Superior temporal gyrus (tissue), 1 donor: Measurements from ENCODE around the gene UBA3.

Experiments
- DNase-seq: peaks from one replicate; pipeline ENCODE4 v3.0.0-alpha.2; 2016; ENCODE audit errors: extremely low spot score

Gene UBA3

DNA sequence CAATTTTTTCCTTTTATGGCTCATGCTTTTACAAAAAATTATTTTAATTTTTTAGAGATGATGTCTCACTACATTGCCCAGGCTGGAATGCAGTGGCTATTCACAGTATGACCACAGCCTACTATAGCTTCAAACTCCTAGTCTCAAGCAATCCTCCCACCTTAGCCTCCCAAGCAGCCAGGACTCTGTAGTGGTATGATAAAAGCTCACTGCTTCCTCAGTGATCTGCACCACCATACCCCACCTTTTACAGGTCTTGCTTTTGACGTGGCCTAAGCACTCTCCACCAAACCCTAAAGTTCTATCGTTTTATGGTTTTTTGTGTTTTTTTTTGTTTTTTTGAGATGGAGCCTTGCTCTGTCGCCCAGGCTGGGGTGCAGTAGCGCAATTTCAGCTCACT lies 14.0 kb downstream of the UBA3 start:
- DNase-seq = no peak

DNA sequence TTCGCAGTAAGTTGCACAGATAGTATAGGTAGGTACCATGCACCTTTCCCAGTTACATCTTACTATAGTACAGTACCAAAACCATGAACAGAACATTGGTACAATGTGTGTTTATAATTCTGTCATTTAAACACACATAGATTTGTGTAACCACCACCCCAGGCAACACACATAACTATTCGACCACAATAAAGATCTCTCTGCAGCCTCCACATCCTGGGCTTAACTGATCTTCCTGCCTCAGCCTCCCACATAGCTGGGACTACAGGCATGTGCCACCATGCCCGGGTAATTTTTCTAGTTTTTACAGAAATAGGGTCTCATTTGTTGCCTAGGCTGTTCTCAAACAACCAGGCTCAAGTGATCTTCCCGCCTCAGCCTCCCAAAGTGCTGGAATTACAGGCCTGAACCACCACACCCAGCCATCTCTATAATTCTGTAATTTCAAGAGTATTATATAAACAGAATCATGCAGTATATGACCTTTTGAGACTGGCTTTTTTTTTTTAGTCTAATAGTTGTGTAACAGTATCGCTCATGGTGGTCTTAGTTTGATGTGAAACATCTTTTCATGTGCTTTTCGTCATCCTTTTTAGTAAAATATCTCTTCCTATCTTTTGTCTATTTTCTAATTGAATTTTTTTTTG lies 14.7 kb downstream of the UBA3 start:
- DNase-seq = no peak

DNA sequence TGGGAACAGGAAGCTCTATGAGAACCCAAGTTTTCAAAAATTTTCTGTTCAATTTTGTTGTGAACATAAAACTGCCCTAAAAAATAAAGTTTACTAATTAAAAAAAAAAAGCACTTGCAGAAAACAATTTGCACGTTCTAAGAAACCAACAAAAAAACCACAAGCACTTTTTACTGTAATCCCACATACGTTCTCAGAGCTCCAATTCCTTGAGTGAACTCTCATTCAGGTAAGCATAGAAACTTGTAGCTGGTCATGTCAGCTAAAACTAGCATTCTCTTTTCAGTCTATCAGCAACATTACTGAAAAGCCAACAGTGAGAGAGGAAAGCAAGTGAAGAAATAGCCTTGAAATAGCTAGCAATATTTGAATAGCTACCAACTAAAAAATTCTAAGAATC lies 16.5 kb downstream of the UBA3 start:
- no peak for DNase-seq

DNA sequence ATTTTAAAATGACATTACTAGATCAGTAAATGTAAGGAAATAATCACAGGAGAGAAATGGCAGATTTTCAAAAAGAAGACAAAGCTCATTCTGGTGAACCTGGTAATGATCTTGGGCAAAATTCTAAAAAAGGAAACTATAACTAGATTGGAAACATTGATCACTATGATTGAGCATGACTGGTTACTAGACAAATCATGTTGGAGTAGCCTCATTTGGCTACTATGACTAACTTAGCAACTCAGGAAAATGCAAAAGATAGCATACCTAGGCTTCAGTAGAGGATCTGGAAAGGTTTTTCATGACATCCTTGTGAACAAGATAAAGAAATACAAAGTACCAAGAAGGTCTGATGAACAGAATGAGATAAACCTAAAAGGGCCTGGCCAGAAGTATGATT lies 20.5 kb downstream of the UBA3 start:
- no peak for DNase-seq

DNA sequence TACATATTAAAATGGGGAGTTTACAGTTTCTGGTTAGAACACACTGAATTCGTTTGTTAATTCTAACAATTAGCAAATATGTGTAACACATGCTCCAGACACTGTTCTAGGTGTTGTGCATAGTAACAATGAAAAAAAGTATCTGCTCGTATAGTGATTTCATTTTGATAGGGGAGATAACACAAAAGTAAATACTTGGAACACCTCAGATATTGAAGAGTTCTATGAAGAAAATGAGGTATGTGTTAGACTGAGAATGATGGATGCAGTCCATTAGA lies 21.3 kb downstream of the UBA3 start:
- no peak for DNase-seq

DNA sequence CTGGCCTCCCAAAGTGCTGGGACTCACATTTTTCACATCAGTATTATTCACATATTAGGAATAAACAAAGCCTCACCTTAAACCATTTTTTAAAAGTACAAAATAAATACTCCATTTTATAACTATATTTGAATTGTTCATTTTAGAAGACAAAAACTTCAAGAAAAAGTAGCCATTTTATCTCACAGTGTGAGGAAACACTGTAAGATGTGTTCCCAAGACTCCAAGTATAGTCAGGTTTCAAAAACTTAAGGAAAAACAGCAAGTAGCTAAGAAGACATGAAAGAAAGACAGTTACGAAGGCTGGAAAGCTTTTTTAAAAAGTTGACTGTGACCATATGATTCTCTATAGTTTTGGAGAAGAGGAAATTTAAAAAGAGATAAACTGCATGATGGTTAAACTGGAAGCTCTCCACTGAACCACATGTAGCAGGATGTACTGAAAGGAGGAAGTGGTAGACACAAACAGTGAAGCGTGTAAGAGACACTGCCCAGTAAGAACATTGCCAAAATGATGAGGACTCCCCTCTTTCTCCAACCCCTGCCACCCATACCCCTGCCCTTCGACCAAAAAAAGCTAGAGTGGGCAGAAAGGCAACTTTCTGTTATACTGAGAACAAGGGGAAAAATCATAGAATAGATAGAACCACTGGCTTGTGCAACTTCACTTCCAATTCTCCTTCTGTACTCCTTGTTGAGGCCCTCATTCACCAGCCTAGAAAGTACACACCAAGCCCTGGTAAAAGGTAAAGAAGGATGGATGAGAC lies 21.8 kb downstream of the UBA3 start:
- DNase-seq = no peak

DNA sequence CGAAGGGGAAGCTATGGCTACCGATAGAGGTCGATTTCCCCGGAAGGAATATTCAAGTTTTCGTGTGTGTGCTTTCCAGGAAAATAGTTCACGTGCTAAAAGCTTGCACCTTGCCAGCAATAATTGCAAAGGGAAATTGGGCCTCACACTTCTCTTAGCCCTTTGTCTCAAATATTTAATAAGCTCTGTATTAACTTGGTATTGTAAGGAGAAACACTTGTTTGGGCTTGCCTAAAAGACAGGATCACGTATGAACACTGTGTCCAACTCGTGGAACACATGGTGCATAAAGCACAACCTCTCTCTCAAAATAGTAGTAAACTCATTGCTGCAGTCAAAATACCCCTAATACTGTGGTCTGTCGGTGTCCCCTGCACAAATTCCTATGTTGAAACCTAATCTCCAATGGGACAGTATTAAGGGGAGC lies 27.7 kb downstream of the UBA3 start:
- DNase-seq = no peak

DNA sequence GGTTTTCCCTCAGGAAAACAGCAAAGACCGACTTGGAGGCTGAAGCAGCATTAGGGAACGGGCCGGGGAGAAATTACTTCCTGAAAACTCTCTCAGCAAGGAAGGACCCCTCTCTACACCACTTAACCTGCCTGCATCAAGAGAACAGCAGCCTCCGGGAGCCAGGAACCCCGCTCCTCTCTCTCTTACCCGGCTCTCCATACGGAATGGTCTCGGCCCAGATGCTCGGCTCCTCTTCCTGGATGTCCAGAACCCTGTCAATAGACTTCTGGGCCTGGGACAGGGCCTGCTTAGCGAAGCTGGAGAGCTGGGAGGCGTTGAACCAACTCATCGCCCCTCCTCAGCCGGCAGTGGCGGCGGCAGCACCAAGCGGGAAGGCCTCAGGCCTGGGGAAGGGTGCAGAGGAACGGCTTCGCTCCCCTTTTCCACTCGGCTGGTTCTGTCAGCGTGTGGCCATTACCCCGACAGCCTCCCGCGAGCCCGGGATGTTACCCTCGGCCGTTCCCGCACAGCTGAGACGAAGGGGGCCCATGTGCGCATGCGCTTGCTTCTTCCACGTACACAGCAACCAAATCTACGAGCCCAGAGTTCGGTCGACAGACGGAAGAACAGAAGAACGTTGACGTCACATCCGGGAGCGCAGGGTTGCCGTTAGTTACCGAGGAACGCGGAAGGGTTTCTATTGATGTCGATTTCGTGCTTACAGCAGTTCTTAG lies 28.3 kb downstream of the UBA3 start, which contains the start of gene TMF1:
TMF1 (minus strand) TSS at position 578 of the 716 bp plus-strand sequence; CDS start at position 331, 247 bp downstream.
- DNase-seq = peak; percentile 99

DNA sequence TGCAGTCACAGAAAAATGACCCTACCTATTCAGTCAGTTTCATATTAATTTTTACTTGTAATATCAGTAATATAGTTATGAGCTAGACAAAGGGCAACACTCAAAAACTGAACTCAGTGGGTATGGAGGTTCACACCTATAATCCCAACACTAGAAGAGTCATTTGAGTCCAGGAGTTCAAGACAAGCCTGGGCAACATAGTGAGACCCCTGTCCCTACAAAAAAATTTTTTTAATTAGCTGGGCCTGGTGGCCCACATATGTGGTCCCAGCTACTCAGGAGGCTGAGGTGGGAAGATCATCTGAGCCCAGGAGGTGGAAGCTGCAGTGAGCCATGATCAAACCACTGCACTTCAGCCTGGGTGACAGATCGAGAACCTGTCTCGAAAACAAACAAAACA lies 31.2 kb downstream of the UBA3 start:
- no peak for DNase-seq

DNA sequence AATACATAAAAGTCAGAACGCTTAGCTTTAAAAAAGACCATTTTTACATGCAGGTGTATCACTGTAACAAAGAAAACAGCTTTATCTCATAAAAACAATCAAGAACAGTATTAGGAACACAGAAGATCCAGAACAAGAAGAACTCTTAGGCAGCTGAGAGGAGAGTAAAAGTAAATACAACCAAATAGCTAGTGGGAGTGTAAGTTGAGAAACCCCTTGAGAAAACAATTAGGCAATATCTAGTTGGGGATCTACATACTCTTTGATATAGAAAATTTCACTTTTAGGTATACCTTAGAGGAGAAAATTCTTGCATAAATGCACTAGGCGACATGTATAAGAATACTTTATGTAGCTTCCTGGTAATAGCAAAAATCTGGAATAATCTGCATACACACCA lies 35.6 kb downstream of the UBA3 start:
- no peak for DNase-seq

DNA sequence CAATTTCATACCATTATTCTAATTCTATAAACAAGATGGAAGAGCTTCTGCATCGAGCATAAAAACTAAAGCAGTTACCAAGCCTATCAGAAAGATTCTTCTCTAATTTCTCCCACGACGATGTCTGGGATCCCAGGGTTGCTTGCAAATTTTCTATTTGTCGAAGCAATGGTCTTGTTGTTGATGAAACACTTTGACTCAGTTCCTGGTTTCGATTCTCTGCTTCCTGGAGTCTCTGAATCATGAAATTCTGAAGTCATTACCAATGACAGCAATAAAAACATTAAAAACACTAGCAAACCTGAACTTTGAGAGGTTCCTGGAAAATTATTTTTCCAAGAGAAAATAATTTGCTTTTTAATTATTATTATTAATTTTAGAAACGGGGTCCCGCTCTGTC lies 46.7 kb downstream of the UBA3 start:
- no peak for DNase-seq

DNA sequence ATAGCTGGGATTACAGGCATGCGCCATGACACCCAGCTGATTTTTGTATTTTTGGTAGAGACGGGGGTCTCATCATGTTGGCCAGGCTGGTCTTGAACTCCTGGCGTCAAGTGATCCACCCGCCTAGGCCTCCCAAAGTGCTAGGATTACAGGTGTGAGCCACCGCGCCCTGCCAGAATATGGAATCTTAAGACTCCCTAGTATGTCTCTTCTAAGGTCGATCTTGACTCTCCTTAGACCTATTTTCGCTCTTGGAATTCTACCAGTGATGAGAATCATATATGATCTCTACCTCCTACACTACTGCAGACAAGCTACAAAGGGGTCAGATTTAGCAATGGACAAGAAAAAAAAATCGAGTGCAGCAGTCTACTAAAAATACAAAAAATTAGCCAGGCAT lies 47.4 kb downstream of the UBA3 start:
- no peak for DNase-seq

DNA sequence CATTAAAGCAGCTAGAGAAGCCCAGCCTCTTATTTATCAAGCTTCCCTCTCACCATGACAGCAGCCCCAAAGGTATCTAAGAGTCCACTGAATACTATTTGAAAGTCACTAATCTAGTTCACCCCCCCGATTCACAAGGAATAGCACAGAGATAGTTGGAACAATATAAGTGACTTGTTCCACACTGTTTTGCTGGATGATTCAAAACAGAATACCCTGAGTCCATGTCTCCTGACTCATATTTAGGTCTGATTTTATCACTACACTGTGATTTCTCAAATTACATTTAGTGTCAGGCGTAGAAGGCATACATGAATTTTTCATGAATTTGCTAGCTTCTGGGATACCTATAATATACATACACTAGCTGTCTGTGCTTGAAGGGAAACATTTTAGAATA lies 48.0 kb downstream of the UBA3 start:
- DNase-seq = no peak

DNA sequence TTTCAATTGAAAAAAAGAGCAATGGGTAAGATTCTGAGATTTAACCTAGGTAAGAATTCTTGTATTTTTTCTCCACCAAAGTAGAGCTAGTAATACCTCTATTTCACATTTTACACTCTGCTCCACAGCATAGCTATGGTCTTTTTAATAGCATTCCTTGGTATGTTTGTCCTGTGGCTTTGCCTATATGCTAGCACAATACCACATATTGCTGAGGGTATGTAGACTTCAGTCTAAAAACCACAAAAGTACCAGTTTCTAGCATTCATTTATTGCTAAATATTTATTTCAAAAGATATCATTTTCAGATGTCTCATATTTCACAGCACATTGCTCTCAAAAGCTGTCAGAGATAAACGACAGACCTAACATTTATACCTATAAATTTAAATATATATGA lies 48.5 kb downstream of the UBA3 start:
- no peak for DNase-seq

DNA sequence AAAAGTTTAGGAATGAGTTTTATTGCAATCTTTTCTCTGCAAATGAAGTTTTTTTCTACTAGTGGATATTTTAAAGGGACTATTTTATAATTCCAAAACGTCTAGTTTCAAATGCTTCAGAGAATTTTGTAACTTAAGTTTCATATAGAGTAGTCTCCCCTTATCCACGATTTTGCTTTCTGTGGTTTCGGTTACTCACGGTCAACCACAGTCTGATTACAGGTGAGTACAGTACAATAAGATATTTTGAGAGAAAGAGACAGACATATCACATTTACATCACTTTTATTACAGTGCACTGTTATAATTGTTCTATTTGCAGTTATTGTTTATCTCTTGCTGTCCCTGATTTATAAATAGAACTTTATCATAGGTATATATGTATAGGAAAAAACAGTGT lies 59.3 kb downstream of the UBA3 start:
- DNase-seq = no peak

DNA sequence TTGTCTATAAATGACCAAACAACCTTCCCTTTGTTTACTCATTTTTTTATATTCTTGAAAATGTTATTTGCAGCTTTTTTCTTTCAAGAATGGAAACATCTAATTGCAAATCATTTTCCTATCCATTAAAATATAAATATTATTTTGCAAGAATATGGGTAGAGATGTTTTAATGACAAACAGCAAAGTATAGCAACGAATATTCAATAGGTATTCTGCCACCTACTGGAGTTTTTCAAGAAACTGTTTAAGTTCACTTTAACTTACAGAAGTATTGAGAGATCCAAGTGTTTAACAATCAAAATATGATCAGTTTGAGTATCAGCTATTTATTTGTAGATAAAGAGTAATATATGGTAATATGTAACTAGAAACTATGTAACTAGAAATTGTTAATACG lies 59.7 kb downstream of the UBA3 start:
- DNase-seq = no peak

DNA sequence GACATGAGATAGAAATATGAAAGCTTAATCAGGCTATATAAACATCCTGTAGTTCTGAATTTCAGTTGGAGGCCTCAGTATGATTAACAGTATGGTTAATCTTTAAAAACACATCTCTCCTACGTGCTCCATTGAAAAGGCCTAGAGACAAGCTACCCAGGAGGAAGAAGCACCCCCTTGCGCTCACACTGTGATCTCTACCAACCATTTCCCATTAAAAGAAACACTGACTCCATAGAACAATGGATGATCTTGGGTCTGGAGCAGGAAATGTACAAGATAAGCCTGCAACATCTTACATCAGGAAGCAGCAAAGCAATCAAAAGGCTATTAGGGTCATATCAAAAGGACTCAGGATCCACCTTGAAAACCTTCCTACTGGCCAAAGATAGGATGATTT lies 63.3 kb downstream of the UBA3 start:
- no peak for DNase-seq

DNA sequence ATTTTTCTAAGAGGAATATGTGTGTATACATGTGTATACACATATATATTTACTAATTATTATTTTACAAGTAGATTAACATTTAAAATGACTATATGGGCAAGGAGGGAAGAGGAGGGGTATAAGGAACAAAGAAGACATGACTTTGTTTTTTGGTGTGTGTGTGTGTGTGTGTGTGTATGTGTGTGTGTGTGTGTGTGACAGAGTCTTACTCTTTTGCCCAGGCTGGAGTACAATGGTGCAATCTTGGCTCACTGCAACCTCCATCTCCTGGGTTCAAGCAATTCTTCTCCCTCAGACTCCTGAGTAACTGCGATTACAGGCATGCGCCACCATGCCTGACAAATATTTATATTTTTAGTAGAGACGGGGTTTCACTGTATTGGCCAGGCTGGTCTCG lies 64.1 kb downstream of the UBA3 start:
- DNase-seq = no peak

DNA sequence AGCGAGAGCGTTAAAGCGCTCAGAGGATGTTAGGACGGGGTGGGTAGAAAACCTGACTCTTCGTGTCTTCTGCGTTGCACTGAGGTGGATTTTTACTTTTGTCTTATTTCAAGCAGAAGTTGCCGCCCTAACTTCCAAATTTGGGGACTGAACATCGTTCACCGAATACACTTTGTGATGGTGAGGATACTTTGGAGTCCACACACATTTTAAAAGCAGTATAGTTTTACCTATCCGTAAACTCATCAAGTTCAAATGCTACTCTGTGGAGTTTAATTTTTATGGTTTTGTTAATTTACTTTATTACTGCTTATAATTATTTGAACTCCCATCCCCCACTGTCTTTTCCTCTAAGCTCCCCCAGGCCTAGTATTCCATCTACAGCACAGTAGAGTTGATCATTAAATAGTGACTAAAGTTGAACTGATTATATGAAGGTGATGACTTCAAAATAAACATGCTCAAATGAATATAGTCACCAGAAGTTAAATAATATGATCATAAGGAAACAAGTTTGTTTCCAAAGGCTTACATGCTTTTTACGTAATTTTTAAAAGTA lies 66.1 kb downstream of the UBA3 start:
- DNase-seq = no peak

DNA sequence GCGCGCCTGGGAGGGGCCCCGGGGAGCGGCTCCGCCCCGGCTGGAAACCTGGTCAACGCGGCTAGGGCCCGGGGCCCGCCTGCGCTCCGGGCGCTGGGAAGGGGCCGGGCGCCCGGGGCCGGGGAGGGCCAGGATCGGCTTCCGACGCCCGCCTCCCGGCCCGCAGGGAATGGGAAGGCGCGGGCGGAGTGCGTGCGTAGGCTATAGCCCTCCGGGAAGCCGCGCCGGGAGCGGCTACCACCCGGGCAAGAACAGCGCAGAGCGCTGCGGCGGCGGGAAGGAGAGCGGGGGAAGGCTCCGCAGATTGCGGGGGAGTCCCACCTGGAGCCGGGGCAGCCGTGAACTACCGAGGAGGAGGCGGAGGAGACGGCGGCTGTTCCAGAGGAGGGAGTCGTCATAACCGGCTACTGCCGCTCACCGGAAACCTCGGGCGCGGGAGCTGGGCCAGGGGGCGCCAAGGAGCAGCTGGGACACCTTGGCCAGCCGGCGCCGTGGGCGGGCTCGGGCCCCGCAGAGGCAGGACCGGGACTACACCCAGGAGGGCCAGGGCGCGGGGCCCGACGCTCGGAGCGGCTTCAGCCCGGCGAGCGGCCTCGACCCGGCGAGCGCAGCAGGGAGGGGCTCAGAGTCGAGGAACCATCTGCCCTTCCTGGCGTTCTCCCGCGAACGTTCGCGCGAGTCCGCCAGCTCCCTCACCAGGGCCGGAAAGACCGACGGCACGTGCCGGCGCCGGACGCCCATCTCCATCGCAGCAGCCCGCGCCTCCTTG lies 66.7 kb downstream of the UBA3 start, which contains the start of gene EOGT:
EOGT (minus strand) TSS at position 432 of the 769 bp plus-strand sequence. CDS start 3,838 bp downstream, outside the sequence.
- DNase-seq = peak; percentile 79

DNA sequence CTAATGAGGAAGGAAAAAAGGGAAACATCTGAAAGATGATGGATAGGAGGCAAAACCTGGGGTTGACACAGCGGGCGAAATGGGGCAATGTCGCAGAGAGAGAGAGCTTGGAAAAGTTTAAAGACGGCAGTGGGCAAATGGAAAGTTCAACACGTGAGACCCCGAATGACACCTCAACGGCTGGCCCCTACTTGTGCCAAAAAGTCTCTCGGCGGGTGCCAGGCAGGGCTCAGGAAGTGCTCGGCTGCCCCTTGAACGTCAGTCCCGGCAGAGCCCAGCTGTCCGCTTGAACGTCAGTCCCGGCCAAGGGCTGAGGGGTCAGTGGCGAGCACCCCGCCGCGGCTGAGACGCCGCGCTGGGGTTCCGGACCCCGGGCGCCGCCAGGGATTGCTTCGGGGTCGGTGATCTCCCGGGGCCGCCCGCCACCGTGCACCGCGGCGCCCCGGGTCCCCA lies 67.3 kb downstream of the UBA3 start:
- no peak for DNase-seq
